Stimulated activated CD4-positive, alpha-beta T cell treated with anti-CD3 and anti-CD28 coated beads, Interleukin-1b, Interleukin-23, amount 100 ng/mL, for 1 hour (primary cell): ENCODE data around the gene NKAPL.

ENCODE experiments used
- DNase-seq, 2 donors: peaks; one replicate each; pipeline ENCODE4 v3.0.0-alpha.2; 2020; ENCODE audit warnings: low read depth in 2 of 2

Gene NKAPL

GRCh38 chr6:28258877-28259777 lies at the start of gene NKAPL:
Gene NKAPL (plus strand): TSS chr6:28259297. CDS start chr6:28259372, 75 bp downstream.
- DNase-seq, result no peak

- no peak for DNase-seq
Observed at GRCh38 chr6:28209753-28210535, 49.2 kb upstream of the NKAPL start.

GRCh38 chr6:28211840-28212509 lies 47.1 kb upstream of the NKAPL start:
- DNase-seq, result no peak

GRCh38 chr6:28212510-28213212 lies 46.4 kb upstream of the NKAPL start:
- DNase-seq, result no peak

- no peak for DNase-seq
Observed at GRCh38 chr6:28213213-28213523, 45.9 kb upstream of the NKAPL start.

- no peak for DNase-seq
Observed at GRCh38 chr6:28215425-28215824, 43.7 kb upstream of the NKAPL start.

- DNase-seq, result no peak
Observed at GRCh38 chr6:28217890-28218289, 41.2 kb upstream of the NKAPL start.

- DNase-seq, result no peak
Observed at GRCh38 chr6:28218312-28219248, 40.5 kb upstream of the NKAPL start.

- no peak for DNase-seq
Observed at GRCh38 chr6:28220257-28221133, 38.6 kb upstream of the NKAPL start.

- no peak for DNase-seq
Observed at GRCh38 chr6:28224131-28225055, 34.7 kb upstream of the NKAPL start.

GRCh38 chr6:28225056-28225834 lies 33.9 kb upstream of the NKAPL start, which contains the start of gene ZSCAN9:
Gene ZSCAN9 (plus strand): TSS chr6:28225275. CDS start chr6:28227085, 1,810 bp downstream.
- DNase-seq, result no peak

- DNase-seq, result no peak
Observed at GRCh38 chr6:28226460-28226859, 32.6 kb upstream of the NKAPL start.

- DNase-seq, result no peak
Observed at GRCh38 chr6:28232785-28233184, 26.3 kb upstream of the NKAPL start.

- no peak for DNase-seq
Observed at GRCh38 chr6:28235912-28236452, 23.1 kb upstream of the NKAPL start.

GRCh38 chr6:28239636-28240035 lies 19.5 kb upstream of the NKAPL start:
- no peak for DNase-seq

- DNase-seq, result no peak
Observed at GRCh38 chr6:28240471-28240870, 18.6 kb upstream of the NKAPL start.

GRCh38 chr6:28243946-28244345 lies 15.2 kb upstream of the NKAPL start:
- no peak for DNase-seq
